NCI-H446 treated with DMSO at 0.1 percent for 48 hours (cell line): Measurements from ENCODE around the gene IL25.
"Not testable (repeated sequence)": the region's sequence is repeated elsewhere in the genome, so short reads cannot be mapped to it uniquely, and the experiment has no call there.

ENCODE experiments used
- DNase-seq: peaks from one replicate; lab custom pipeline; 2025; lab: John Stamatoyannopoulos, UW

The IL25 gene

DNA sequence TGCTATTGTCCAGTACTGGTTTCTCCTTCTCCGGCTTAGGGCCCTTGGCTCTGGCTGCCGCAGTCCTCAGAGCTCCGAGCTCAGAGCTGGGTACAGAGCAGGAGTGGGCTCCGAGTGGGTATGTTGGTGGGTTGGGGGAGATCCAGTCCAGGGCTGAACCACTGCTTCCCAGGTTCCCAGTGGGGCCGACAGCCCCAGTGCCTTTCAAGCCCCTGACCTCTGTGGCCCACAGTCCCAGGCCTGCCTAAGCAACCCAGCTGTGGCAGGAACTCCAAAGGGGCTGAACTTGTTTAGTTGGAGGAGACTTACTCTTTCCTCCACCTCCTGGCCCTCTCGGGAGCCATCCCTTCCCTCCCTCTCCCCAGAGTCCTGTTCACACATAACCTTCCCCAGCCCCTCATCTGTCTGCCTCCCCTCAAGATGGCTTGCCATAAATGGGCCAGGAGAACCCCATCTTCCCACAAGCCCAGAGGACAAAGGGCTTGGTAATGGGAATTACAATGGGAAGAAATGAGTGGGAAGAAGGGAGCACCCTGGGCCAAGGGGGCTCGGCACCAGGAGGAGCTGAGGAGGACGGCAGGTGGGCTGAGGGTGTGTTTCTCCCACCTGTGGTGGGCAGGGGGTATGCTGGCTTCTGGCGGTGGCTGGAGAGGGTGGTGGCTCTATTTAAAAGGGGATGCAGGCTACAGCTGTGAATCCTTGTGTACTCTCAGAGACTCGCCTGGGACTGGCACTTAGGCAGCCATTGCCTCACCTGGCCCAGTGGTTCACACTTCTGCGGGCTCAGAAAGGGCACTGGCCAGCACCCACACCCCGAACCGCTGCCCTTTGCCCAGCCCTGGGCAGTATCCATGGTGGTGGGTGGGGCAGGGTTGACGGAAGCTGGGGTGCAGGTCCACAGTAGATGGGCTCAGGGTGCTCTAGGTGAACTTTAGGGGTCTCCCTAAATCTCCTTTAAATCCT is 39.2 kb downstream of the IL25 start:
- DNase-seq = no peak

DNA sequence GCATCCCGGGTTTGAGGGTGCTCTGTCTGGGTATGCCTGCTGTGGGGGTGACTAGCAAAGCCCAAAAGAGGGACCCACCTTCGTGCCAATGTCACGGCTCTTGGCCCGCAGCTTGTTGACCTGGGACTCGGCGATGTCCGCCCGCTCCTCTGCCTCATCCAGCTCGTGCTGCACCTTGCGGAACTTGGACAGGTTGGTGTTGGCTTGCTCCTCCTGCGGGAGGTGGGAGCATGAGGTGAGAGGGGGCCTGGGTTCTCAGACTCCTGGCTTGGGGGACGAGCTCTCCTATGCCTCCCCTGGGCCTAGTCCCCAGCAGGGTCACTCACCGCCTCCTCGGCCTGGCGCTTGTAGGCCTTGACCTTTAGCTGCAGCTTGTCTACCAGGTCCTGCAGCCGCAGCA is 41.1 kb downstream of the IL25 start:
- no peak for DNase-seq

DNA sequence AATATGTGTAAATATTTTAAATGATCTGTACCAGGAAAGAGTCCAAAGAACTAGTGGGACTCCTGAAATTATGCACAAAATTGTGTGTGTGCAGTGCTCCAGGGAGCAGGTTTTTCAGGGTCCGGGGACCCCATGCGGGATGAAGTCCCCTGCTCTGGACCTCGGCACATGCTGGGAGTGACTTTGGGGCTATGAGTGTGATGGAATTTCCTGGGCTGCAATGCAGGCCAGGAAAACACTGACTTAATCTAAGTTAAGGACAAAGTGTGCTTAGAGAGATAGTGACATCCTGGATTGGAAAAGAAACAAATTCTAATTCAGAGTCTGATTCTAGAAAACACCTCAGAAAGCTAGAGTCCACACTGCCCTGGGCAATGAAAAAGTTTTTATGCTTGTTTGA is 41.6 kb downstream of the IL25 start:
- DNase-seq = no peak

DNA sequence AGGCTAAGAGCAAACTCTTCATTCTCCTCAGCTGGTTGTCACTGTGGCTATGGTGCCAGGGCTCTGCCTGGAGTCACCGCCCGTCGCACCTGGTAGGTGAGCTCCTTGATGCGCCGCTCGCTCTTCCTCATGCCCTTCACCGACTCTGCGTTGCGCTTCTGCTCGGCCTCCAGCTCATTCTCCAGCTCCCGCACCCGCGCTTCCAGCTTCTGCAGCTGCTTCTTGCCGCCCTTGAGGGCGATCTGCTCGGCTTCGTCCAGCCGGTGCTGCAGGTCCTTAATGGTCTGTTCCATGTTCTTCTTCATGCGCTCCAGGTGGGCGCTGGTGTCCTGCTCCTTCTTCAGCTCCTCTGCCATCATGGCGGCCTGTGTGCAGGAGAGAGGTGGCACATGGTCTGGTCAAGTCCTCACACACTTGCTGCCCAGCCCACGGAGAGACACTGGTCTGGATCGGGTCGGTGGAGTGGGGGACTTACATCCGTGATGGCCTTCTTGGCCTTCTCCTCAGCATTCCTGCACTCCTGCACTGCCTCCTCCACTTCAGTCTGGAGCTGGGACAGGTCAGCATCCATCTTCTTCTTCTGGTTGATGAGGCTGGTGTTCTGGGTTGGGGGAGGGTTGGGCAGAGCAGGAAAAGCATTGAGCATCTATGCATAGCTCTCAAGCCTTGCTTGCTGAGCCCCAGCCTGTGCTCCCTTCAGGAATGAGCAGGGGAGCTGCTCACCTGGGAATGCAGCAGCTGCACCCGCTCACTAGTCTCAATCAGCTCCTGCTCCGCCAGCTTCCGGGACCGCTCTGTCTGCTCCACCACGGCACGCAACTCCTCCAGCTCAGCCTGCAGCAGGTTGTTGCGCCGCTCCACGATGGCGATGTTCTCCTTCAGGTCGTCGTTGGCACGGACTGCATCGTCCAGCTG is 42.6 kb downstream of the IL25 start:
- no peak for DNase-seq

- no peak for DNase-seq
Measured at GRCh38 chr14:23415821-23416778, 43.5 kb downstream of the IL25 start.

DNA sequence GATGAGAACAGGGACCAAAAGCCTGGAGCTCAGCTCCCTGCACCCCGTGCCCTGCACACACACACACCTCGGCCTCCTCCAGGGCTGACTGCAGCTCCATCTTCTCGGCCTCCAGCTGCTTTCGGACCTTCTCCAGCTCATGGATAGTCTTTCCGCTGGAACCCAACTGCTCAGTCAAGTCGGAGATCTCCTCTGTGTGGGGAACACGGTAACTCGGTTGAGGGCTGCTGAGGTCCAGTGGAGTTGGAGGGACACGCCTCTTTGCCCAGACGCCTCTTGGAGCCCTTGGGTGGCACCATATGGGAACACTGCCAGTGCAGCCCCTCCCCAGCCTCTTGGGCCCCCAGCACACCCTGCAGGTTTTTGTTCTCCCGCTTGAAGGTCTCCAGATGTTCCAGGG is 44.2 kb downstream of the IL25 start:
- DNase-seq = no peak

DNA sequence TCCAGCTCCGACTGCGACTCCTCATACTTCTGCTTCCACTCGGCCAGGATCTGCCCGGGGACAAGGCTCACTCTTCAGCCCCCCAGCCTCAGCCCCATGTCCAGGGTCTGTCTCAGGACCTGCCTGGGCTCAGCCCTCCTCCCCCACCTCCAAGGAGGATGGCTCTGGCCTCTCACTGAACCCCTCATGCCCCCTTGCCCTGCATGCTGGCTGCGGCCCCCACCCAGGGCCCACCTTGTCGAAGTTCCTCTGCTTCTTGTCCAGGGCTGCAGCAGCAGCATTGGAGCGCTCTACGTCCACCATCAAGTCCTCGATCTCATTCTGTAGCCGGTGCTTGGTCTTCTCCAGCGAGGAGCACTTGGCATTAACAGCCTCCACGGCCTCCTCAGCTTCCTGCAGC is 44.7 kb downstream of the IL25 start:
- DNase-seq = not testable (repeated sequence)

DNA sequence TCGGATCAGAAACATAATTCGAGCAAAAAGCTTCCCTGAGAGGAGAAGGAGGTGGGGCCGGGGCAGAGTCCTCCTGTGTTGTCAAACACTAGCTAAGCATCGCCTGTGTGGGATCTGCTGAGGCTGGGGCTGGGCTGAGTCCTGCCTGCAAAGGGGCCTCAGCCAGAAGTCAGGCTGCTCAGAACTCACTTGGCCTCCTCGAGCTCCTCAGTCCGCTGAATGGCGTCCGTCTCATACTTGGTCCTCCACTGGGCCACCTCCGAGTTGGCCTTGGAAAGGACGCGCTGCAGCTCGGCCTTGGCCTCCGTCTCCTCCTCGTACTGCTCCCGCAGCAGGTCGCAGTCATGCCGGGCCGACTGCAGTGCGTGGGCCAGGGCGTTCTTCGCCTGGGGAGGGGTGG is 45.4 kb downstream of the IL25 start:
- DNase-seq = no peak

DNA sequence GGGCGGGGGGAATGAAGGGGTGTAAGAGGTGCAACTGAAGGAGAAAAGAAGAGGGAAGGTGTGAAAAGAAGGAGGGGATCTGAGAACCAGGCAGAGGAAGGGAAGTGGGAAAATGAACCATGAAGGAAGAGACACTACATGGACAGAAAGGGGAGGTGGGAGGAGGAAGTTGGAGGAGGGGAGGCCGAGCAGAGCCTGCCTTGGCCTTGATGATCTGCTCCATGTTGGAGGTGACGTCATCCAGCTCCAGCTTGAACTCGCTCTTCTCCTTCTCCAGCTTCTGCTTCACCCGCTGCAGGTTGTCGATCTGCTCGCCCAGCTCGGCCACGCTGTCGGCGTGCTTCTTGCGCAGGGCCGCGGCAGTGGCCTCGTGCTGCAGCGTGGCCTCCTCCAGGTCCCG is 47.0 kb downstream of the IL25 start:
- DNase-seq = not testable (repeated sequence)

- DNase-seq = no peak
Measured at GRCh38 chr14:23421594-23421993, 49.0 kb downstream of the IL25 start.

GRCh38 chr14:23423657-23424056 is 51.0 kb downstream of the IL25 start:
- DNase-seq = no peak

DNA sequence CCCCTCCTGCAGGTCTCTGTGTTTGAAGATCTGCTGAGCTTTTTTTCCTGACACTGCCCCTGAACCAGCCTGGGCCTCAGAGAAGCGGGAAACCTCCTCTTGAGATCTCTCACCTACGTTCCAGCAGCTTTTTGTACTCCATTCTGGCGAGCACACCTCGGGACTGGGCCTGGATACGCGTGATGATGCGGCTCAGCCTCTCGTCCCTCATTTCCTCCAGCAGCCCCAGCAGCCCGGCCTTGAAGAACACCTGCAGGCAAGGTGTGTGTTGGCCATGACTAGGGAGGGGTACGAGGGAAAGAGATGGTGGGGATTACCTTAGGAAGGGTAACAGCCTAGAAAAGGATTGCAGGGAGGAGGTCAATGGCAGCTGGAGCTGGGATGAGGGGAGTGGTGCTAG is 52.6 kb downstream of the IL25 start:
- no peak for DNase-seq

- not testable (repeated sequence) for DNase-seq
Measured at GRCh38 chr14:23425798-23426197, 53.2 kb downstream of the IL25 start.
